ENCODE data around the gene SOX10.

GRCh38 chr22:37940698-37941376, 43.5 kb downstream of the SOX10 start:
- no peak for TF ChIP-seq CTCF (IDR thresholded peaks at IDR 0.05; ENCODE audit: borderline replicate concordance, extremely low read depth, low read length, poor library complexity, severe bottlenecking)
- no peak for TF ChIP-seq EZH2 (IDR thresholded peaks at IDR 0.05; ENCODE audit: borderline replicate concordance, low read depth, low read length, severe bottlenecking)
